Mesenchymal stem cell (in vitro differentiated cells and primary cell): ENCODE measurements around the gene ZNF57.

Experiments used
- DNase-seq: peaks from one replicate; pipeline ENCODE4 v3.0.0-alpha.2; 2013
- H2AFZ ChIP-seq: one replicate; pipeline ENCODE4 v1.6.1; 2013; ENCODE audit warnings: low read depth, mild to moderate bottlenecking, control low read depth, inconsistent platforms, low read length, moderate library complexity
- H2AK5ac ChIP-seq: 2 replicates; pipeline ENCODE4 v1.6.1; 2013; ENCODE audit warnings: low read length, moderate library complexity, mild to moderate bottlenecking, inconsistent platforms; ENCODE audit not compliant: severe bottlenecking
- H2BK120ac ChIP-seq: one replicate; pipeline ENCODE4 v1.6.1; 2013; ENCODE audit warnings: low read depth, mild to moderate bottlenecking, inconsistent platforms, low read length, moderate library complexity
- H2BK12ac ChIP-seq, 2 experiments: one replicate each; pipeline ENCODE4 v1.6.1; 2013; ENCODE audit warnings: inconsistent platforms in 2 of 2, low read length in 2 of 2, mild to moderate bottlenecking in 2 of 2, moderate library complexity in 2 of 2, control low read depth in 1 of 2
- H2BK15ac ChIP-seq: one replicate; pipeline ENCODE4 v1.6.1; 2013; ENCODE audit warnings: mild to moderate bottlenecking, low read depth, inconsistent platforms; ENCODE audit not compliant: poor library complexity, severe bottlenecking
- H2BK5ac ChIP-seq: 2 replicates; pipeline ENCODE4 v1.6.1; 2013; ENCODE audit warnings: low read depth, mild to moderate bottlenecking, low read length, control low read depth, inconsistent platforms; ENCODE audit not compliant: poor library complexity, severe bottlenecking
- H3K14ac ChIP-seq, 2 experiments: one replicate each; pipeline ENCODE4 v1.6.1; 2013; ENCODE audit warnings: inconsistent platforms in 2 of 2, low read length in 2 of 2, control low read depth in 1 of 2, mild to moderate bottlenecking in 1 of 2, moderate library complexity in 1 of 2
- H3K18ac ChIP-seq, 2 experiments: one replicate each; pipeline ENCODE4 v1.6.1; 2013; ENCODE audit warnings: inconsistent platforms in 2 of 2, low read length in 2 of 2, control low read depth in 1 of 2, low read depth in 1 of 2, mild to moderate bottlenecking in 1 of 2
- H3K23ac ChIP-seq, 2 experiments: one replicate each; pipeline ENCODE4 v1.6.1; 2013; ENCODE audit warnings: inconsistent platforms in 2 of 2, low read length in 2 of 2, mild to moderate bottlenecking in 2 of 2, moderate library complexity in 2 of 2, control low read depth in 1 of 2
- H3K27ac ChIP-seq: 2 replicates; pipeline ENCODE4 v1.5.1; 2013; ENCODE audit warnings: mild to moderate bottlenecking, moderate library complexity, low read length, control low read depth, inconsistent platforms; ENCODE audit not compliant: poor library complexity, severe bottlenecking
- H3K27me3 ChIP-seq, 2 experiments: 2 replicates each; pipeline versions ENCODE4 v1.6.1 to v1.7.0; 2013; ENCODE audit warnings: low read length in 2 of 2, mild to moderate bottlenecking in 2 of 2, moderate library complexity in 2 of 2, control low read depth in 1 of 2, inconsistent platforms in 1 of 2; ENCODE audit not compliant: control insufficient read depth in 1 of 2, insufficient read depth in 1 of 2
- H3K36me3 ChIP-seq, 2 experiments: 2 replicates each; pipeline versions ENCODE4 v1.6.1 to v1.7.0; 2013; ENCODE audit warnings: low read length in 2 of 2, control low read depth in 1 of 2, inconsistent platforms in 1 of 2, low read depth in 1 of 2, mild to moderate bottlenecking in 1 of 2; ENCODE audit not compliant: insufficient read depth in 2 of 2, control insufficient read depth in 1 of 2
- H3K4ac ChIP-seq, 2 experiments: one replicate each; pipeline ENCODE4 v1.6.1; 2013; ENCODE audit warnings: inconsistent platforms in 2 of 2, low read length in 2 of 2, mild to moderate bottlenecking in 2 of 2, moderate library complexity in 2 of 2, control low read depth in 1 of 2, low read depth in 1 of 2
- H3K4me1 ChIP-seq: 2 replicates; pipeline ENCODE4 v1.6.1; 2013; ENCODE audit warnings: low read depth, low read length, control low read depth; ENCODE audit not compliant: control insufficient read depth, insufficient read depth
- H3K4me2 ChIP-seq: 2 replicates; pipeline ENCODE4 v1.6.1; 2013; ENCODE audit warnings: low read length, mild to moderate bottlenecking, inconsistent platforms; ENCODE audit not compliant: poor library complexity, severe bottlenecking
- H3K4me3 ChIP-seq, 2 experiments: 2 replicates each; pipeline versions ENCODE4 v1.5.1 to v1.7.0; 2013; ENCODE audit warnings: low read length in 2 of 2, mild to moderate bottlenecking in 2 of 2, control low read depth in 1 of 2, low read depth in 1 of 2; ENCODE audit not compliant: insufficient read depth in 1 of 2
- H3K79me1 ChIP-seq: replicated peaks from 2 replicates; pipeline ENCODE4 v1.6.1; 2013; ENCODE audit warnings: mild to moderate bottlenecking, control low read depth, low read length, inconsistent platforms; ENCODE audit not compliant: poor library complexity, severe bottlenecking
- H3K9ac ChIP-seq: 2 replicates; pipeline ENCODE4 v1.7.0; 2013; ENCODE audit warnings: mild to moderate bottlenecking, low read length, moderate library complexity
- H3K9me3 ChIP-seq: 2 replicates; pipeline ENCODE4 v1.7.0; 2013; ENCODE audit warnings: mild to moderate bottlenecking, low read length; ENCODE audit not compliant: control insufficient read depth
- H4K8ac ChIP-seq: one replicate; pipeline ENCODE4 v1.6.1; 2013; ENCODE audit warnings: inconsistent platforms, mild to moderate bottlenecking, low read length, moderate library complexity
- H4K91ac ChIP-seq: one replicate; pipeline ENCODE4 v1.6.1; 2013; ENCODE audit warnings: mild to moderate bottlenecking, low read length, inconsistent platforms
- WGBS: methylation state at CpG from one replicate; pipeline ENCODE4 v1.1.7; 2013; ENCODE audit warnings: mixed read lengths; 5-methylcytosine and 5-hydroxymethylcytosine counted together

ZNF57 gene

GRCh38 chr19:2967972-2968371 lies 67.2 kb downstream of the ZNF57 start:
- Histone ChIP-seq H2AFZ (no peak overlapping the region), H2BK5ac (no peak overlapping the region), H3K23ac (no peak overlapping the region), H4K8ac (no peak overlapping the region), H3K9me3 (no peaks in the 10 kb centered on the region), H2BK12ac (no peak overlapping the region), H3K4me2 (no peak overlapping the region), H3K18ac (no peak overlapping the region), H2BK120ac (no peak overlapping the region), H3K14ac (no peak overlapping the region), H2BK15ac (no peak overlapping the region), H3K4me1 (peaks cover 7% of the 10 kb centered on the region), H3K79me1 (no peaks in the 10 kb centered on the region), H3K36me3 (no peaks in the 10 kb centered on the region), H3K27ac (no peak overlapping the region), H3K4me3 (no peak overlapping the region), H3K27me3 (no peaks in the 10 kb centered on the region), H3K4ac (no peak overlapping the region), H4K91ac (no peak overlapping the region), H3K9ac (no peak overlapping the region), H2AK5ac (no peak overlapping the region)
- WGBS: 84% methylated on average over 8 of the region's 8 CpGs
- DNase-seq: no peak
